ENCODE measurements around the gene AP3S2.

Gene AP3S2

DNA sequence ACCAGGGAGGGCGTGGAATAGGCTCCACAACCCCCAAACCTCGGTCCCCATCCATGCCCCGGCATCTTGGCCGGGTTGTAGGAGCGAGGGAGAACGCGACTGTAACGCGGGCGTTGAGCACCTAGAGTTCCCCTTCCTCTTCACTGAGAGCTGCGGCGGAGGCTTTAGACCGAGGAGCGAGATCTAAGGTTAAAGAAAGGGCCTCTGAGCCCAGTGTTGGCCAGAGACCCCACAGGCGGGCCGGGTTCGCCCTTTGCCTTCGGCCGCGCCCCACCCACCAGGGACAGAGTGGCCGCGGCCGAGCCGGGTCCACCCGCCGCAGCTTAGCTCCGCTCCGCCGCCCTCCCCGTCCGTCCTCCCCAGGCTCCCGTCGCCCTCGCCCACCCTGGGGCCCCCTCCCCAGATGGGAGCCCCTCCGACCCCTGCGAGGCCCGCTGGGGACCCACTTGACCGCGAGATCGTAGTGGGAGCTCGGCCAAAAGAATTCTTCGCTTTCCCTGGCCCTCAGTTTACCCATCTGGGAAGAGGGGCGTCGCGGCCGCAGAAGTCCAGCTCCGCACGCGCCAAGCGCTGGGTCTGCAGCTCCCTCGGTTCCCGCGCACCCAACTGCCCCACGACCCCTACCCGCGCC, 79.6 kb downstream of the AP3S2 start:
- peak; percentile 66 for DNase-seq (ENCODE audit: low spot score)

- peak; percentile 35 for DNase-seq (ENCODE audit: low spot score)
Observed at GRCh38 chr15:89813381-89814111, 80.2 kb downstream of the AP3S2 start.

DNA sequence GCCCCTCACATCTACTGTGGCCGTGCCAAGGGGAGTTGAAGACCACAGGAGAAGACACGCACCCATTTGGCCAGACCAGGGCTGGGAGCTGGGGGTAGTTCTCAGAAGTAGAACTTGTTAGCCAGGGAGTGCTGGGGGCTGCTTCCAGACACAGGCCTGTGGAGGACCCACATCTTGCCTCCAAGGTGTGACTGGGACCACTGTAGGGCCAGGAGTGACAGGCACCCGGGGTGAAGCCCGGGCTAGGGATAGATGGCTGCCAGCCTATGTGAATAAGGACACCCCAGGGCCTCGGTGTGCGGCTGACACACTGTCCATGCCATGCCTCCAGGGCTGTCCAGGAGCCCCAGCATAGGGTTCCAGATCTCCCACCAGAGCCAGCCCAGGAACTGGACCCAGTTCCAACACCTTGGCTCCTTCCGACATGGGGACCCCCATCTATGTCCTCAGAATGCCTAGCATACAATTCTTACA, 80.9 kb downstream of the AP3S2 start:
- DNase-seq (ENCODE audit: low spot score): no peak

DNA sequence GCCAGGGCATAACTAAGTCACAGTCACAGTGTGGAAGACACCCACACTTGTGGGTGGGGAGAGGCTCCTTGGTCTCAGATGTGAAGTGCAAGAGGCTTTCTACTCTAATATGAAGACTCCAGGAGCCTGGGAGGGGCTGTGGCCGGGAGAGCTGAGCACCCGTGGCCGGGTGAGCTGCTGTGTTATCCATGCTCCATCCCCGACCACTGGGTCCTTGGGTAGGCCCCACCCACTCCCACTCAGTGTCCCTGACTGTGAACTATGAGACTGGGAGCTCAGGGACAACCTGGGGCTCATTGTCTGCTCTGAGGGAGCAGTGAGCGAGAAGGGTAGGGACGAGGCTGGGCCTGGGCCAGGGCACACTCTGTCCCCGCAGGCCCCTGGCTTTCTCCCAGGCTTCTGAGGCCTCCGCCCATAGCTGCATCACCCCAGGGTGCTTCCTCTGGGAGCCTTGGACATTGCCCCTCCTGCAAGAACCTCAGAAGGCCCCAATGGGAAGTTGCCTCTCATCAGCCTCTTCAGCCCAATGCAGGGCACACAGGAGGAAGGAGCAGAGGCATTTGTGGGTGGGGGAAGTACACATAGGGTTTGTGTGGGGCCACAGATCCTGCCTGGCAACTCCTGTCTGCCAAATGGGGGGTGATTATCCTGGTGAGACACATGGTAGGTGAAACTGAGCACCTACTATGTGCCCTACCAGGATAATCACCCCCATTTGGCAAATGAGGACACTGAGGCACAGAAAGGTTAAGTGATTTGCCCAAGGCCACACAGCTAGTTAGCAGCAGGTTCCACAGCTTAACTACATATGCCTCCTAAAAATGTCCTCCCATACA, 81.6 kb downstream of the AP3S2 start:
- DNase-seq (ENCODE audit: low spot score): peak; percentile 87

- DNase-seq (ENCODE audit: low spot score): no peak
Observed at GRCh38 chr15:89810837-89811236, 83.0 kb downstream of the AP3S2 start.

GRCh38 chr15:89809787-89810148, 84.0 kb downstream of the AP3S2 start:
- no peak for DNase-seq (ENCODE audit: low spot score)

DNA sequence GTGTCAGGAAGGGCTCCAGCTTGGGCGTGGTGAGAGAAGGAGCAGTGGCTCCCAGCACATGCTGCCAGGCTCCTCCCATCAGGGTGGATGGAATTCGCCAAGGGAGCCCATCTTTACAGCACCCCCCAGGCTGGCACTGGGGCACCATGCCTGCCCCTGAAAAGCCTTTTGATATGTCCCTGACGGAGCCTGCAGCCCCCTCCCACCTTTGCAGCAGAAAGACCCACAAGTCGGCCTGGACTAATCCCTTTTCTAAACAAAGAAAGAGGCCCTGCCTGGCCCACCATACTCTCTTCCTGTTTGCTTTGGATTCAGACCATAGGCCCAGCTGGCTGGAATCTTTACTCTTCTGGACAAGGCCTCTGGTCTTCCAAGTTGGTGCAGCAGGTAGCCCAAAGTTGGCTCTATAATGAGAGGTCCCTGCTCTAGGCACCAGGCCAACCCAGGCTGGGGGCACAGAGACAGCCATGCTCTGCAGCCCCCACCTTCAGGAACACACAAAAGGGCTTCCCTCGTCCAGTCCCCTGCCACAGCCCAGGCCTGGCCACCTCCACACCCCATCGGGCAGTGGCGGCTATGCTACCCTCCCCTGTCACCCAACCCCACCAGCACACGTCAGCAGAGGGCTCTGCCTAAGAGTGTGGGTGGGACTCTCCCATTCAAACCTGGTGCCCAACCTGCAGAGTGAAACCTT, 84.6 kb downstream of the AP3S2 start:
- no peak for DNase-seq (ENCODE audit: low spot score)

DNA sequence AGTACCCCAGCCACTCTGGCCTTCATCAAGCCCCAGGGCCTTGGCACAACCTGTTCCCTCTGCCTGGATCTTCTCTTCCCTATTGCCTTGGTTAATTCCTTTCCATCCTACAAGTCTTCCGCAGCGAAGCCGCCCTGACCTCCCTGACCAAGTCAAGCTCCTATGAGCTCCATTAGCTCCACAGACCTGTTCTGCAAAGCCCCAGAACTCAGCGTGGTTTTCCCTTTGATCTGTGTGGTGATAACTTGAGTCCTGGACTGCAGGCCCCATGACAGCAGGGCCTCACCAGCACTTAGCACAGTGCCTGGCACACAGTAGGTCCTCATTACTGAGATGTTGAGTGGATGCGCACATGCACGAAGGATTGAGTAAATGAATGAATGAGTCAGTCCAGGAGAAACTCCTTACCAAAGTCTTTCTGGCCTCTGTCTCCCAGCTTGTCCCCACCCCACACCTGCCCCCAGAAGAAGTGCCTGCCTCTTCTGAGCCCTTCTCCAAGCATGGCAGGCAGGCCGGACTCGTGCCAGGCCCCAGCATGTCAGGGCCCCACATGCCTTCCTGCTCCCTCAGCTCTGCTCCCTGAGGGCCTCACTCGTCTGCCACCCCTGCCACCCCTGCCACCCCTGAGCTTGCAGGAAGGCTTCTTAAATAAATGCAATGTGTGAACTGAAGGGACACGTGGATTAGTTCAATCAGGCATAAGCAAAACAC, 85.5 kb downstream of the AP3S2 start:
- no peak for DNase-seq (ENCODE audit: low spot score)

- DNase-seq (ENCODE audit: low spot score): no peak
Observed at GRCh38 chr15:89807689-89808088, 86.1 kb downstream of the AP3S2 start.

DNA sequence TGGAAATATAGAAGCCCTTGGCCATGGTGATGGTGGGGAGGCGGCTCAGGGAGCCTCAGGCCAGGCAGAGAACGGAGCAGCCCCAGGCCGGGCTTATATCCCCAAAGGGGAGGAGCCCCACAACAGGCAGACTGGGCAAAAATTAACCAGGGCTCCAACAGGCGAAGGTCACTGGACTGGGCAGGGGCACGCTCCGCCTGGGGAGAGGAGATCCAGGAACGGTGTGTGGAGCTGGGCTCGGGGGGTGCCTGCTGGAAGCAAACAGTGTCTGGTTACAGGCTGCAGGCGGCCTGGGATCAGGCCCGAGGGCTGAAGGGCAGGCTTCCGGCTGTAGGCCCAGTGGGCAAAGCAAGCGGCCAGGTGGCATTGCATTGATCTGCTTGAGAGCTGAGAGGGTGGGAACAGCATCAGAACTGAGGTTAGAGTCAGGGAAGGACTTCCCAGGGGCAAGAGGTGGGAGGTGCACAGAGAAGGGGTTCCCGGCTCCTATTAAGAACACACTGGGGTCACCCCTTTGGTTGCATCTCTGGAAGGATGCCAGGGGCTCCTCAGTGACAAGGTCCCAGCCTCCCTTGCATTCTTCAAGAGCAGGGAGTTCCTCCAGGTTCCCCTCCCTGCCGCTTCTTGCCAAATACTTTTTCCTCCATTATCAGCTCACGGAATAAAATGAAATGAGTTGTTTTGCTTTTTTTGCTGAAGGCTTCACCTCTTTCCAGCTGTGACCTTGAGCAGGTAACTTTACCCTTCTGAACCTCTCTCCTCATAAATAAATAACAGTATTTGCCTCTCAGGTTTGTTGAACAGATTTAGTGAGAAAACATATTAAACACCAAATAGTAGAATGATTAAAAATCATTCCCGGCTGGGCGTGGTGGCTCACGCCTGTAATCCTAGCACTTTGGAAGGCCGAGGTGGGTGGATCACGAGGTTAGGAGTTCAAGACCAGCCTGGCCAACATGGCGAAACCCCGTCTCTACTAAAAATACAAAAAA, 86.9 kb downstream of the AP3S2 start:
- no peak for DNase-seq (ENCODE audit: low spot score)

- no peak for DNase-seq (ENCODE audit: low spot score)
Observed at GRCh38 chr15:89806210-89806558, 87.6 kb downstream of the AP3S2 start.

- DNase-seq (ENCODE audit: low spot score): no peak
Observed at GRCh38 chr15:89805241-89806209, 88.3 kb downstream of the AP3S2 start.

DNA sequence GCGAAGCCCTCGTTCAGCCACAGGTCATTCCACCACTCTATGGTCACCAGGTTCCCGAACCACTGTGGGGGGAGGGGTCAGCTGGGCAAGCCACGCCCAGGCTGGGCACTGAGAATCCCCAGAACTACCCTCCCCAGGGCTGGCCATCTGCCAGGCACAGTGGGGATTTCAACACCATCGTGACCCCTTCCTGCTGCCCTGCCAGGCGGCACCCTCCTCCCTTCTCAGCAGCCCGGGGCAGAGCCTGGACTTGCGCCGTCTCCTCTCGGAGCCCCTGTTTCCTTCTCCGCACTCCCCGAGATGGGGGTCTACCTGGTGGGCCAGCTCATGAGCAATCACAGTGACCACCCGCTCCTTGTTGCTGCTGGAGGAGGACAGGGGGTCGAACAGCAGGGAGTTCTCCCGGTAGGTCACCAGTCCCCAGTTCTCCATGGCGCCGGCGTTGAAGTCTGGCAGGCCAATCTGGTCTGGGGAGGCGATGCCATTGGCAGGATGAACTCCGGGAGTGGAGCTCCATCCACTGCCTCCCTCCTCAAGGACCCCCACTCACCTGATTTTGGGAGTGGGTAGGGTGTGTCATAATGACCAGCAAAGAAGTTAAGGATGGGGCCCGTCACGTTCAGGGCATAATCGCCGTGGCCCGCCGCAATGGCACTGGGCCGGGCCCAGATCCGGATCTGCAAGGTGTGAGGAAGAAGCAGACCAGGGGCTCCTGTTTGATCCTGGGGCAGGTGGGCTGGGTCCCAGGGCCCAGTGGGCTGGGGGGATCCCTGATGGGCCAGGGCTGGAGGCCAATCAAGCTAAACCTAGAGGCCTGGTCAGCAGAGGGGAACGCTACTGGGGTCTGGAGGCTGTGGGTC, 89.6 kb downstream of the AP3S2 start:
- no peak for DNase-seq (ENCODE audit: low spot score)

DNA sequence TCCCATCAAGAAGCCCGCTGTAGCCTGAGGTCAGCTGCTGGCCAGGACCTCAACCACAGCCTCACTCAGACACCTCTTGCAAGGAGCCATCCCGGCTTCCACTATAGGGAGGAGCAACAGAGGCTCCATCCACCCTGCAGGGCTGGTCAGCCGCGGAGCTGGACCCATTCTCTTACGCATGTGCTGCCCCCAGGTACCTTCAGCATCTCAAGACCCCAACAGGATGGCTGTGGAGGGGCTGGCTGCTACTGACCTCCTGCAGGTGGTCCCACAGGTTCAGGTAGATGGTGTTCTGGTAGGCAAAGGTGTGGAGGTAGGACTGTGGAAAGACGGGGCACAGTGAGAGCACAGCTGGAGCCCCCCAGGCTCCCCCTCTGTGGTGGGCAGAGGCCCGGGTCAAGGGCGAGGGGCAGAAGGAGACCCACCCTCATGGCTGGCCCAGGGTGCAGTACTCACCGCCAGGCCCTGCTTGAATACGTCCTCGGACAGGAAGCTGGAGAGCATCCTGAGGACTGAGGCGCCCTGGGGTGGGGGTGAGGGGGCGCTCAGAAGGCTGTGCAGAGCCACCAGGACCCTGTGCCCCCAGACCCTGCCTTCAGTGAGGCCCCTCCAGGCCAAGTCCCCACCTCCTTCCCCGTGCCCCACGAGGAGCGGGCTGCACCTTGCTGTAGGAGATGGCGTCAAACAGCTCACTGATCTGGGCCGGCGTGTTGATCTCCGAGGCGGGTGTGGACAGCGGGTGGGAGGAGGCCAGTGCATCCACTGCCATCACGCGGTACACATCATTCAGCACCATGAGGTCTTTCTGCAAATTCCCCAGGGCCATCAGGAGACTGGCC, 90.6 kb downstream of the AP3S2 start:
- DNase-seq (ENCODE audit: low spot score): no peak

DNA sequence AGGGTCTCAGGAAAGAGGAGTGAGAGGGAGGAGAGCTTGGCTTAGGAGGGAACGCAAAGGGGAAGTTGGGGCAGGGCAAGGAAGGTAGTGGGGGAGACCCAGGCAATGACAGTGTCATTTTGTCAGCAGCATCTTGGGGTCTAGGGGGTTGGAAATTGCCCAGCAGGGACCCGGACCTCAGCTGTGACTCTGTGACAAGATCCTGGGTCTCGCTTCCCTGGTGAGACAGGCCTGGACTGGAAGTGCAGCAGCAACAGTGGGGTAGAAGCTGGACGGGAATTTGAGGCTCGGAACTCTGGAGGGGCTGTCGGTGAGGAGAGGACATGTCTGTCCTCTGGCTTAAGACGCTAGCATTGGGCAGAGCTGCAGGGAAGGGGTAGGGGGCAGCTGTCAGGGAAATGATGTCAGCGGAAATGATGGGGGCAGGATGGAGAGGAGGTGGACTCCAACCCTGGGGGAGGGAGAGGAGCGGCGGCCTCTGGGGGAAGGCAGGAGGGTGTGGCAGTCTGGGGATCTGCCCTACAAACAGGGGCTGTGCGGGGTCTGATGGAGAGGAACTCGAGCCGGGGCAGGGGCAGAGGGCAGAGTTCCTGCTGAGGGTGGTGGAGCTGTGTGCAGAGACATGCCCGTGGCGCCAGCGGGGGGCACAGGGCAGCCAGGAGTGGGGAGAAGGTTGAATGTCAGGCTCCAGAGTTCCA, 91.4 kb downstream of the AP3S2 start:
- DNase-seq (ENCODE audit: low spot score): no peak

DNA sequence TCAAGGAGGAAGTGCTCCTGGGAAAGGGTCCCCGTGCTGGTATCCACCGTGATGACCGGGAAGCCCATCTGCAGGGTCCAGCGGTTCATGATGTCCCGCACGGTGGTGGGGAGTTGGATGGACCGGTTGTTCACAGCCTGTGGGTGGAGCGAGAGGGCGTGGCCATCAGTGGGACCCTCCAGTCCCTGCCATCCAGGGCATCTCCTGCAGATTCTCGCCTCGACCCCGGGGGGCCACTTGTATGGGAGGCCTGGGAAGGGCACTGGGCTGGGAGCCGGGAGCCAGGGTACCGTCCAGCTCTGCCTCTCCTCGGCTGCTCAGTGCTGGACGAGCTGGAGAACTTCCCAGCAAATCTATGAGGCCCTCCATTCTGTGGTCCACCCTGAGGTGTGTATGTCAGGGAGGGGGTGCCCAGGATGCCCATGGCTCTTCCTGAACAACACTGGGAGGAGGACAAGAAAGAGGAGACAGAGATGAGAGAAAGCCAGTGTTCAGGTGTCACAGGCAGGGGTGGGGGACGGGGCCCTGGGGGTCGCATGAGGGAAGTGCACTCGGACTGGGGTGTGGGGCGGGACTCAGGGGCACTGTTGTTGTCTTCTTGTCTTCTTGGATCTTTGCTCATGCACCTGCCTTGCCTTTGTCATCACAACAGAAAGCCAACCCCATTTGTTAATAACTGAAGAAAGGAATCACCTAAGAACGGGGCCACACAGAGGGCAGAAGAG, 92.2 kb downstream of the AP3S2 start:
- DNase-seq (ENCODE audit: low spot score): no peak

All from GM03348 (cell line).